Adipocyte (in vitro differentiated cells): ENCODE results near the gene MIPOL1.

Source experiments
- DNase-seq: peaks from one replicate; pipeline ENCODE4 v3.0.0-alpha.2; 2015; ENCODE audit warnings: low read depth
- H3K27me3 ChIP-seq: replicated peaks from 2 replicates; pipeline ENCODE4 v1.7.0; 2013; ENCODE audit warnings: mild to moderate bottlenecking, low read length, moderate library complexity; ENCODE audit not compliant: control insufficient read depth, insufficient read depth
- H3K36me3 ChIP-seq: 2 replicates; pipeline ENCODE4 v1.7.0; 2013; ENCODE audit warnings: low read length, mild to moderate bottlenecking, moderate library complexity; ENCODE audit not compliant: control insufficient read depth, insufficient read depth, severe bottlenecking
- H3K4me1 ChIP-seq: 2 replicates; pipeline ENCODE4 v1.7.0; 2013; ENCODE audit warnings: mild to moderate bottlenecking, low read length, moderate library complexity; ENCODE audit not compliant: control insufficient read depth, insufficient read depth
- H3K4me3 ChIP-seq: 2 replicates; pipeline ENCODE4 v1.7.0; 2013; ENCODE audit warnings: mild to moderate bottlenecking, low read length, moderate library complexity
- H3K9ac ChIP-seq: 2 replicates; pipeline ENCODE4 v1.7.0; 2013; ENCODE audit warnings: mild to moderate bottlenecking, low read length, moderate library complexity
- H3K9me3 ChIP-seq: 2 replicates; pipeline ENCODE4 v1.7.0; 2013; ENCODE audit warnings: mild to moderate bottlenecking, low read length, moderate library complexity; ENCODE audit not compliant: control insufficient read depth

The MIPOL1 gene

GRCh38 chr14:37237735-37238200, 40.0 kb downstream of the MIPOL1 start:
- Histone ChIP-seq H3K9ac (no peak overlapping the region), H3K9me3 (no peaks in the 10 kb centered on the region), H3K4me3 (no peak overlapping the region), H3K27me3 (no peaks in the 10 kb centered on the region), H3K36me3 (no peaks in the 10 kb centered on the region), H3K4me1 (no peaks in the 10 kb centered on the region)
- no peak for DNase-seq

- no peak for DNase-seq
- H3K27me3 ChIP-seq = no peaks in the 10 kb centered on the region
- H3K9me3 ChIP-seq = no peaks in the 10 kb centered on the region
- H3K4me3 ChIP-seq = no peak overlapping the region
- no peaks in the 10 kb centered on the region for H3K36me3 ChIP-seq
- no peak overlapping the region for H3K9ac ChIP-seq
- no peaks in the 10 kb centered on the region for H3K4me1 ChIP-seq
These were observed 43.5 kb downstream of the MIPOL1 start for GRCh38 chr14:37241198-37241597.

GRCh38 chr14:37246427-37246829, 48.7 kb downstream of the MIPOL1 start:
- Histone ChIP-seq H3K9ac (no peak overlapping the region), H3K36me3 (peaks cover 5% of the 10 kb centered on the region), H3K27me3 (no peaks in the 10 kb centered on the region), H3K4me3 (no peak overlapping the region), H3K4me1 (no peaks in the 10 kb centered on the region), H3K9me3 (no peaks in the 10 kb centered on the region)
- DNase-seq = peak; percentile 81

- no peaks in the 10 kb centered on the region for H3K4me1 ChIP-seq
- no peak overlapping the region for H3K4me3 ChIP-seq
- peaks cover 5% of the 10 kb centered on the region for H3K36me3 ChIP-seq
- H3K27me3 ChIP-seq = no peaks in the 10 kb centered on the region
- H3K9me3 ChIP-seq = no peaks in the 10 kb centered on the region
- DNase-seq = no peak
- H3K9ac ChIP-seq = no peak overlapping the region
These were observed 50.2 kb downstream of the MIPOL1 start for GRCh38 chr14:37247791-37248461.

- no peaks in the 10 kb centered on the region for H3K9me3 ChIP-seq
- H3K36me3 ChIP-seq = peaks cover 5% of the 10 kb centered on the region
- H3K4me3 ChIP-seq = no peak overlapping the region
- H3K9ac ChIP-seq = no peak overlapping the region
- no peaks in the 10 kb centered on the region for H3K27me3 ChIP-seq
- H3K4me1 ChIP-seq = no peaks in the 10 kb centered on the region
- no peak for DNase-seq
These were observed 54.0 kb downstream of the MIPOL1 start for GRCh38 chr14:37251775-37252174.

- Histone ChIP-seq H3K4me1 (no peaks in the 10 kb centered on the region), H3K9ac (no peak overlapping the region), H3K36me3 (peaks cover 5% of the 10 kb centered on the region), H3K9me3 (no peaks in the 10 kb centered on the region), H3K4me3 (no peak overlapping the region), H3K27me3 (no peaks in the 10 kb centered on the region)
- DNase-seq = no peak
These were observed 54.7 kb downstream of the MIPOL1 start for GRCh38 chr14:37252434-37252833.

GRCh38 chr14:37253905-37254304, 56.2 kb downstream of the MIPOL1 start:
- Histone ChIP-seq H3K9ac (no peak overlapping the region), H3K9me3 (no peaks in the 10 kb centered on the region), H3K4me1 (no peaks in the 10 kb centered on the region), H3K36me3 (no peaks in the 10 kb centered on the region), H3K4me3 (no peak overlapping the region), H3K27me3 (no peaks in the 10 kb centered on the region)
- peak; percentile 53 for DNase-seq

GRCh38 chr14:37254411-37254947, 56.7 kb downstream of the MIPOL1 start:
- Histone ChIP-seq H3K9me3 (no peaks in the 10 kb centered on the region), H3K4me1 (no peaks in the 10 kb centered on the region)

GRCh38 chr14:37257501-37258070, 59.8 kb downstream of the MIPOL1 start:
- no peaks in the 10 kb centered on the region for H3K27me3 ChIP-seq
- H3K36me3 ChIP-seq = no peaks in the 10 kb centered on the region
- no peaks in the 10 kb centered on the region for H3K4me1 ChIP-seq
- no peak for DNase-seq
- no peaks in the 10 kb centered on the region for H3K9me3 ChIP-seq
- no peak overlapping the region for H3K9ac ChIP-seq
- no peak overlapping the region for H3K4me3 ChIP-seq

More at GRCh38 chr14:37254411-37254947, 56.7 kb downstream of the MIPOL1 start:
- no peaks in the 10 kb centered on the region for H3K36me3 ChIP-seq
- no peak overlapping the region for H3K9ac ChIP-seq
- no peaks in the 10 kb centered on the region for H3K27me3 ChIP-seq
- no peak for DNase-seq
- no peak overlapping the region for H3K4me3 ChIP-seq

GRCh38 chr14:37262649-37263048, 64.9 kb downstream of the MIPOL1 start:
- no peaks in the 10 kb centered on the region for H3K27me3 ChIP-seq
- no peak overlapping the region for H3K4me3 ChIP-seq
- H3K9me3 ChIP-seq = no peaks in the 10 kb centered on the region
- H3K36me3 ChIP-seq = no peaks in the 10 kb centered on the region
- H3K4me1 ChIP-seq = no peaks in the 10 kb centered on the region
- H3K9ac ChIP-seq = no peak overlapping the region
- no peak for DNase-seq

GRCh38 chr14:37263656-37264236, 66.0 kb downstream of the MIPOL1 start:
- no peak overlapping the region for H3K9ac ChIP-seq
- H3K36me3 ChIP-seq = peaks cover 3% of the 10 kb centered on the region
- no peak for DNase-seq
- no peak overlapping the region for H3K4me3 ChIP-seq
- no peaks in the 10 kb centered on the region for H3K9me3 ChIP-seq
- H3K4me1 ChIP-seq = no peaks in the 10 kb centered on the region
- H3K27me3 ChIP-seq = no peaks in the 10 kb centered on the region
